Measurements from ENCODE around the gene TRPM5. TPM values are rescaled to one million over a fixed set of nuclear protein-coding genes. Genes with fewer than 3 reads are reported as not detected.

The TRPM5 gene
- total RNA-seq, 2 experiments from 2014 or later, result not detected

DNA sequence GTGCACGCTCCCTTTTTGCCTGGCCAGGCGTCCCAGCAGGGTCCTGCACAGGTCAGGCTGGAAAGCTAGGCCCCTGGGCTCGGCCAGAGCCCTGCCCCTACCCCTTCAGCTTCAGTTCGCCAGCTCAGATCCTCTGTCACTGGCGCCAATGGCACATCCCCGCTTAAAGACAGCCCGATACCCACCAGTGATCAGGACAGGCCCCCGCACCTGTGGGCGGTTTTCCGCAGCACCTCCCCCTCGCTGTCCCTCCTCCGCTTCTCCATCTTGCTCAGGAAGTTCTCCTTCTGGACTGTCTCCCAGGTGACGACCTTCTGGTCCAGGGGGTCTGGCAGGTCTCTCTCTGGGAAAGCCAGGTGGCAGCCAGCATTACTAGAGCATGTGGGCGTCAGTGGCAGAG lies 37.9 kb downstream of the TRPM5 start:
- Mint-ChIP-seq H3K9me3 (ENCODE audit: low read depth) (no peaks in the 10 kb centered on the region), H3K4me3 (no peak overlapping the region), H3K27me3 (peaks cover 2% of the 10 kb centered on the region), H3K27ac (no peak overlapping the region), H3K4me1 (peaks cover 12% of the 10 kb centered on the region), H3K36me3 (no peaks in the 10 kb centered on the region)
- no peak for DNase-seq
- ATAC-seq, result no peak
- CTCF ChIA-PET, result interaction anchor here (3.8 to 8.9 kb wide), 2 partner anchors 14 to 103 kb away, joined by 21 to 109 read pairs; partner anchors contain the start of genes C11orf21 and TSPAN32

DNA sequence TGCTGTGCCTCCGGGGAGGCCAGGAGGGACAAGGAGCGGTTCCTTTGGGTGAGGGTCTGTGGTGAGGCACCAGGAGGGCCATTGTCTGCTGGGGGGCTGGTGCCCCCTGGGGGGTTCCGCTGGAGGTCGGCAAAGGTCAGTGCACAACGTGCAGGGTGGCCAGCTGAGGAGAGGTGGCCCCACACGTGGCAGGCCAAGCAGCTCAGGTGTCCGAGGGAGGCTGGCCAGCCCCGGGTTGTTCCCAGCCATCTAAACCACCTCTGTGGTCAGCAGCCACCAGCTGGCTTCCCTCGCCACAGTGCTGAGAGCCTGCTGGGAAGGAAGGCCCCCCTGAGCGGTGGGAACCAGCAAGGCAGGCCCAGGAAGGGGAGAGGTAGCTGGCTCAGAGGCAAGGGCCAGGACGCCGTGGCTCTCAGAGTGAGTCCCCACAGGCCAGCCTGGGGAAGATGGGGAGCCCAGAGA lies 39.5 kb downstream of the TRPM5 start:
- peak overlapping the region; percentile 59 for H3K27ac Mint-ChIP-seq
- DNase-seq (no peak), ATAC-seq (no peak)
- peaks cover 14% of the 10 kb centered on the region for H3K4me1 Mint-ChIP-seq
- no peaks in the 10 kb centered on the region for H3K36me3 Mint-ChIP-seq
- H3K4me3 Mint-ChIP-seq, result no peak overlapping the region
- H3K27me3 Mint-ChIP-seq, result no peaks in the 10 kb centered on the region
- CTCF ChIA-PET, result interaction anchor here (8.9 kb wide), 1 partner anchor 102 kb away, joined by 109 read pairs; the partner anchor contains the start of genes C11orf21 and TSPAN32
- H3K9me3 Mint-ChIP-seq (ENCODE audit: low read depth), result no peaks in the 10 kb centered on the region

GRCh38 chr11:2402890-2403645 lies 41.2 kb downstream of the TRPM5 start:
- H3K36me3 Mint-ChIP-seq, result no peaks in the 10 kb centered on the region
- ATAC-seq, result no peak
- H3K4me3 Mint-ChIP-seq, result no peak overlapping the region
- H3K27ac Mint-ChIP-seq, result no peak overlapping the region
- H3K9me3 Mint-ChIP-seq (ENCODE audit: low read depth), result no peaks in the 10 kb centered on the region
- CTCF ChIA-PET, result interaction anchor here (1.0 to 8.9 kb wide), 3 partner anchors 17 to 100 kb away, joined by 5 to 109 read pairs (median 63); partner anchors contain the start of genes C11orf21 and TSPAN32
- peaks cover 16% of the 10 kb centered on the region for H3K4me1 Mint-ChIP-seq
- no peak for DNase-seq
- H3K27me3 Mint-ChIP-seq, result no peaks in the 10 kb centered on the region

DNA sequence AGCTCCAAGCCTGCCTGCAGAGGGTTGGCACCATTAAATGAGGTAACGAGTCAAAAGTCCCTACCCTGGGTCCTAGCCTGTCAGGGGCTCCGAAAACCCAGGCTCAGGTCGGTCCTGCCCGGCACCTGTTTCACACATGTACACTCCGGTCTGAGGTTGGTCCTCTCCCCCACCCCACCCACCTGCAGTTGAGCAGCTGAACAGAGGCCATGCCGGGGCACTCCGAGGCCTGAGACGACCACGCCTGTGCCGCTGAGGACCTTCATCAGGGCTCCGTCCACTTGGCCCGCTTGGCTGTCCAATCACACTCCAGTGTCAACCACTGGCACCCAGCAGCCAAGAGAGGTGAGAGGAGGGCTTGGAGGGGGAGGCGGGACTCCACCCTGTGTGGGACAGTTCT lies 42.2 kb downstream of the TRPM5 start:
- DNase-seq (no peak), ATAC-seq (no peak)
- H3K4me3 Mint-ChIP-seq, result peak overlapping the region; percentile 79
- H3K27me3 Mint-ChIP-seq, result no peaks in the 10 kb centered on the region
- H3K36me3 Mint-ChIP-seq, result peaks cover 2% of the 10 kb centered on the region
- CTCF ChIA-PET, result interaction anchor here (5.0 to 8.9 kb wide), 2 partner anchors 18 to 99 kb away, joined by 63 to 109 read pairs; partner anchors contain the start of genes C11orf21 and TSPAN32
- H3K27ac Mint-ChIP-seq, result no peak overlapping the region
- H3K4me1 Mint-ChIP-seq, result peaks cover 16% of the 10 kb centered on the region
- H3K9me3 Mint-ChIP-seq (ENCODE audit: low read depth), result no peaks in the 10 kb centered on the region

DNA sequence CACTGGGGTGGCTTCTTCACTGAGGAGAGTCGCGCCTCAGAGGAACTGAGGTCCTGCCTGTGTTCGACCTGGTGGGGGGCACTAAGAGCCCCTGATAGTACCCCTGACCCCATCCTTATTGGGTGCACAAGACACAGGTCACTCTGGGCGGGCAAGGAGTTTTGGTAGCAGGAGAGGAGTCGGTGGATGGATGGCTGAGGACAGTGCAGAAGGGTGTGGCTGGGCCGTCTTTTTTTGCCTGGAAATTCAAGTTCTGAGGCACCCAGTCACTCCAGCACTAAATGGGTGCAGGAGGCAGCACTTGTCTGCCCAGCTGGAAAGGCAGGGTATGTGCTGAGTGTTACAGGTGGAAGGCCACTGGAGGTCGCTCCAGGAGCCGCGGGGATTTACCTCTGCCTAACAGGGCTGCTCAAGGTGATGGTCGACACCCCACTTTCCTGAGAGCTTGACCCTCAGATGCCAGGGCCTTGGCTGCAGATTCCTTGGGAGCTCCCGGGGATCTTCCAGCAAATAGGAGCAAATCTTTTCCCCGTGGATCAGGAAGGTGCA lies 42.8 kb downstream of the TRPM5 start:
- Mint-ChIP-seq H3K27me3 (no peaks in the 10 kb centered on the region), H3K27ac (peak overlapping the region; percentile 87), H3K36me3 (peaks cover 4% of the 10 kb centered on the region), H3K9me3 (ENCODE audit: low read depth) (no peaks in the 10 kb centered on the region), H3K4me3 (peak overlapping the region; percentile 79), H3K4me1 (peaks cover 16% of the 10 kb centered on the region)
- DNase-seq (no peak), ATAC-seq (no peak)
- CTCF ChIA-PET, result interaction anchor here (1.2 to 8.9 kb wide), 6 partner anchors 12 to 490 kb away, joined by 3 to 109 read pairs (median 22); partner anchors contain the start of genes C11orf21 and TSPAN32

DNA sequence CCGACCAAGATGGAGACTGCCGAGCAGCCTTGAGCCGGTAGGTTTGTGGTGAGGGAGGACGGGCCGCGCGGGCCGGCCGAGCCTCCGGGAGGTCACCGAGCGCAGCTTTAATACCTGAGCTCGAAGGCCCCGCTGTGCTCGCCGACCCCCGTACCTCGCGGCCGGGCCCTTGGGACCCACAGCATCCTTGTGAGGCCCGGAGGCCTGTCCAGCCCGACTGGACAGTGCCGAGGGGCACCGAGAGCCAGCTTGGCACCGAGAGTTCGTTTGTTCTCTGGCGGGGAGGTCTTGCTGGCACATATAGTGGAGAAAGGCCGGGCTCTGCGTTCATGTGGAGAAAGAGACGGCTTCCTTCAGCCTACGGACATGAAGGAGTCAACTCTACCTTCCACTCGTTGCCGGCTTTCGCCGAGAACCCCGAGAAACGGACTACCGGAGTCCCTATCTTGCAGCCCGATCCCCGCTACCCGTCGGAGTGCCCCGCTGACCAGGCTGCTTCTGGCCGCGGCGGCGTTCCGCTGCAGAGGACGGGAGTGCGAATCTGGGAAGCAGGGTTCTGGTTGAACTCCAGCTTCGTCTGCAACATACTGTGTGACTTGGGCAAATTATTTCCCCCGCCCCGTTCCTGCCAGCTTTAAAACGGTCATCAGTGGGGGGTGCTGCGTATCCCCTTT lies 43.4 kb downstream of the TRPM5 start:
- peak overlapping the region; percentile 87 for H3K27ac Mint-ChIP-seq
- DNase-seq, result no peak
- peaks cover 16% of the 10 kb centered on the region for H3K4me1 Mint-ChIP-seq
- no peak for ATAC-seq
- H3K9me3 Mint-ChIP-seq (ENCODE audit: low read depth), result no peaks in the 10 kb centered on the region
- CTCF ChIA-PET, result interaction anchor here (0.7 to 8.9 kb wide), 13 partner anchors 8 to 491 kb away, joined by 3 to 109 read pairs (median 5); partner anchors contain the start of genes C11orf21, CD81 and TSPAN32
- H3K36me3 Mint-ChIP-seq, result peaks cover 5% of the 10 kb centered on the region
- H3K27me3 Mint-ChIP-seq, result no peaks in the 10 kb centered on the region
- H3K4me3 Mint-ChIP-seq, result peak overlapping the region; percentile 79

DNA sequence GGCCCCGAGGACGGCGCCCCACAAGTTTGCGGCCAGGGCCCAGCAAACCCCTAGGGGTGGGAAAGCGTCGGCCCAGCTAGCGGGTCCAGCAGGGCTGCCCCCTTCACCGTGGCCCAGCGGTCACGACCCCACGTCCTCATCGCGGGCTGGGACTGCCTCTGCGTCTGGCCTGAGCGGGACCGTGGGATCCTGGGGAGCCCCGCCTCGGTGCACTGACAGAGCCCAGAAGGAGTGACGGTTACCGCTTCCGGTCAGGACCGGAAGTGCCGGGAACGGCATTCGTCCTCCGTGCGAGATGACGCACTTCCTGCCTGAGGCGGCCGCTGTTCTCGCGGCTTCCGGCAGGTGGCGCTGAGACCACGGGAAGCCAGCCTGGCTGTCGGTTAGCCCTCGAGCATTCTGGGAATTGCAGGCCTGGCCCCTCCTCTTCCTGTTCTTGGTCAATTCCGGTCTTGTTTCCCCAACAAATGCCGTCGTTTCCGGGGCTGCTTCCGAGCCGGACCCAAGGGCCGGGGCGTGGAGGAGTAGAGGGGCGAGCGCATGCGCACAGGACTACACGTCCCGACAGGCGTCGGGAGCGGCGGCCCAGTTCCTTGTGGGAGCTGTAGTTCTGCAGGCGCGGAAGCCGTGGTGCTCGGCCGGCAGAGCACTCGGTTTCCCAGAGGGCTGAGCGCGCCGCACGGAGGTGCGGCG lies 44.1 kb downstream of the TRPM5 start, which contains the start of gene TSSC4:
TSSC4 (plus strand) TSS at position 682 of the 693 bp plus-strand sequence. CDS start 1,884 bp downstream, outside the sequence.
- Mint-ChIP-seq H3K27ac (peak within 1 kb of the TSS; percentile 87), H3K36me3 (peaks cover 5% of the 10 kb centered on the region)

GRCh38 chr11:2399488-2400068 lies 44.7 kb downstream of the TRPM5 start:
- H3K4me3 Mint-ChIP-seq, result peak overlapping the region; percentile 79
- peak; percentile 4 for ATAC-seq
- peak; percentile 67 for DNase-seq
- no peaks in the 10 kb centered on the region for H3K27me3 Mint-ChIP-seq
- H3K9me3 Mint-ChIP-seq (ENCODE audit: low read depth), result no peaks in the 10 kb centered on the region
- peaks cover 5% of the 10 kb centered on the region for H3K36me3 Mint-ChIP-seq
- H3K27ac Mint-ChIP-seq, result peak overlapping the region; percentile 87
- CTCF ChIA-PET, result interaction anchor here (1.2 to 8.9 kb wide), 8 partner anchors 9 to 134 kb away, joined by 4 to 109 read pairs (median 8); partner anchors contain the start of genes C11orf21 and TSPAN32
- H3K4me1 Mint-ChIP-seq, result peaks cover 19% of the 10 kb centered on the region

More for the DNA sequence above, 44.1 kb downstream of the TRPM5 start, which contains the start of gene TSSC4:
- CTCF ChIA-PET, result interaction anchor here (0.7 to 8.9 kb wide), 14 partner anchors 9 to 492 kb away, joined by 3 to 109 read pairs (median 5); partner anchors contain the start of genes C11orf21, CD81 and TSPAN32
- H3K4me3 Mint-ChIP-seq, result peak within 1 kb of the TSS; percentile 79
- ATAC-seq (peak; percentile 85), DNase-seq (peak; percentile 100)
- H3K9me3 Mint-ChIP-seq (ENCODE audit: low read depth), result no peaks in the 10 kb centered on the region
- peaks cover 16% of the 10 kb centered on the region for H3K4me1 Mint-ChIP-seq
- H3K27me3 Mint-ChIP-seq, result no peaks in the 10 kb centered on the region

DNA sequence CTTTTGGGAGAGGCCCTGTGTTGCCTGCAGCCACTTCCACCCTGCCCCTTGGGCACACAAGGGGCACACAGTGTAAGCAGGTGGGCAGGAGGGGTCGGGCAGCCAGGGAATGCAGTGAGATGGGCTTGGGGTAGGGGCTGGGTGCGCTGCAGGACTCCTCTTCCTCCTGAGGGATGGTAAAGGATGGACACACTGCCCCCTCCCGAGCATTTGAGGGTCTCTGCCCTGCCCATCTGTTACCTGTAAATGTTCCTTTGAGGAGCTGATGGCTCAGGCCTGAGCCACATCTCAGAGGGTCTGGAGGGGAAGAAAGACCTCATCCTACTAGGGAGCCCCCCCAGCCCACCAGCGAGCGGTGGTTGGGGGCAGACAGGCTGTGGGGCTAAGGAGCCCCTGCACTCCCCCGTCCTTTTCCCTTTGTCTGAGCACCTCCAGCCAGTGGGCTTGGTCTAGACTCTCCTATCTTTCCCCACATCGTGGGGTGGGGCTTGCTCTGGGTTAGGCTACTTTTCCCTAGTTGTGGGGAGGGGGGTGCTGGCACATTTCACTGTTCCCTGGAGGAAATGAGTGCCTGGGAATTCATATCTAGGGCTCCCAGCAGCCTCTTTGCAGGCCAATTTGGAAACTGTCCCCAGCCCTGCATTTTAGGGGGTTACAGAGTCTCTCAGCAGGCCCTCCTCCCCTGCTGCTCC lies 45.5 kb downstream of the TRPM5 start:
- no peak for ATAC-seq
- CTCF ChIA-PET, result interaction anchor here (1.5 to 8.9 kb wide), 5 partner anchors 8 to 96 kb away, joined by 4 to 109 read pairs (median 37); partner anchors contain the start of genes C11orf21 and TSPAN32
- peaks cover 20% of the 10 kb centered on the region for H3K4me1 Mint-ChIP-seq
- DNase-seq, result no peak
- H3K4me3 Mint-ChIP-seq, result peak overlapping the region; percentile 79
- peak overlapping the region; percentile 87 for H3K27ac Mint-ChIP-seq
- peaks cover 5% of the 10 kb centered on the region for H3K36me3 Mint-ChIP-seq
- no peaks in the 10 kb centered on the region for H3K27me3 Mint-ChIP-seq
- H3K9me3 Mint-ChIP-seq (ENCODE audit: low read depth), result no peaks in the 10 kb centered on the region

- no peak for DNase-seq
- CTCF ChIA-PET, result no interaction called here
- Mint-ChIP-seq H3K4me3 (no peak overlapping the region), H3K27ac (no peak overlapping the region), H3K4me1 (peaks cover 13% of the 10 kb centered on the region), H3K27me3 (no peaks in the 10 kb centered on the region), H3K36me3 (peaks cover 5% of the 10 kb centered on the region), H3K9me3 (ENCODE audit: low read depth) (no peaks in the 10 kb centered on the region)
- ATAC-seq, result no peak
Measured at GRCh38 chr11:2397005-2397404, 47.3 kb downstream of the TRPM5 start.

GRCh38 chr11:2396471-2396870 lies 47.8 kb downstream of the TRPM5 start:
- no peaks in the 10 kb centered on the region for H3K27me3 Mint-ChIP-seq
- no peak for DNase-seq
- CTCF ChIA-PET, result interaction anchor here (0.6 kb wide), 1 partner anchor 810 kb away, joined by 4 read pairs; no protein-coding TSS in a partner anchor
- H3K27ac Mint-ChIP-seq, result no peak overlapping the region
- no peaks in the 10 kb centered on the region for H3K9me3 Mint-ChIP-seq (ENCODE audit: low read depth)
- H3K36me3 Mint-ChIP-seq, result peaks cover 5% of the 10 kb centered on the region
- no peak for ATAC-seq
- no peak overlapping the region for H3K4me3 Mint-ChIP-seq
- peaks cover 8% of the 10 kb centered on the region for H3K4me1 Mint-ChIP-seq

All from activated CD8-positive, alpha-beta memory T cell treated with anti-CD3 and anti-CD28 coated beads, Interleukin-2, amount 10 ng/mL, durations not matched to agents 7 days and 5 days (primary cell).